Tibial nerve (tissue), 4 donors: Measurements from ENCODE around the gene LRBA.

Experiments
- EP300 ChIP-seq, 2 donors: sonication (generic); formaldehyde crosslinking; IDR thresholded peaks; one replicate each; pipeline ENCODE4 v1.6.1; 2017; ENCODE audit warnings: antibody characterized with exemption in 2 of 2, mild to moderate bottlenecking in 1 of 2
- POLR2A ChIP-seq, 2 donors: fragments of 450-650 bp; IDR thresholded peaks; one replicate each; pipeline ENCODE4 v1.6.1; 2017; ENCODE audit warnings: antibody characterized with exemption in 2 of 2, mild to moderate bottlenecking in 2 of 2, moderate library complexity in 2 of 2
- TF ChIP-seq, protein P1 (sequence below), 5 experiments: fragments of 200-600 bp in 3 of 5; fragments of 450-650 bp in 2 of 5; sonication (generic) in 3 of 5; IDR thresholded peaks; one replicate each; pipeline ENCODE4 v1.5.1; 2016 to 2019; ENCODE audit warnings: antibody characterized with exemption in 5 of 5, mild to moderate bottlenecking in 3 of 5, moderate library complexity in 2 of 5

DNA sequence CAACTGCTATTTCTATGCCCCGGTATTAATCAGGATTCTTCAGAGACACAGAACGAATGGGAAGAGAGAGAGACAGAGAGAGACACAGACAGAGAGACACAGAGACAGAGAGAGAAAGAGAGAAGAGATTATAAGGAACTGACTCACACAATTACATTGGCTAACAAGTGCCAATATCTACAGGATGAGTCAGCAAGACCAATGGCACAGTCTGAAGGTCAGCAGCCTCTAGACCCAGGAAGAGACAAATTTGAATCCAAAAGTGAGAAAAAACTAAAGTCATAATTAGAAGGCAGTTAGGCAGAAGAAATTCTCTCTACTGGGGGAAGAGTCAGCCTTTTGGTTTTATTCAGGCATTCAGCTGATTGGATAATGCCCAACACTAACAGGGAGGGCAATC lies 245.8 kb downstream of the LRBA start:
- TF ChIP-seq, protein P1, sequence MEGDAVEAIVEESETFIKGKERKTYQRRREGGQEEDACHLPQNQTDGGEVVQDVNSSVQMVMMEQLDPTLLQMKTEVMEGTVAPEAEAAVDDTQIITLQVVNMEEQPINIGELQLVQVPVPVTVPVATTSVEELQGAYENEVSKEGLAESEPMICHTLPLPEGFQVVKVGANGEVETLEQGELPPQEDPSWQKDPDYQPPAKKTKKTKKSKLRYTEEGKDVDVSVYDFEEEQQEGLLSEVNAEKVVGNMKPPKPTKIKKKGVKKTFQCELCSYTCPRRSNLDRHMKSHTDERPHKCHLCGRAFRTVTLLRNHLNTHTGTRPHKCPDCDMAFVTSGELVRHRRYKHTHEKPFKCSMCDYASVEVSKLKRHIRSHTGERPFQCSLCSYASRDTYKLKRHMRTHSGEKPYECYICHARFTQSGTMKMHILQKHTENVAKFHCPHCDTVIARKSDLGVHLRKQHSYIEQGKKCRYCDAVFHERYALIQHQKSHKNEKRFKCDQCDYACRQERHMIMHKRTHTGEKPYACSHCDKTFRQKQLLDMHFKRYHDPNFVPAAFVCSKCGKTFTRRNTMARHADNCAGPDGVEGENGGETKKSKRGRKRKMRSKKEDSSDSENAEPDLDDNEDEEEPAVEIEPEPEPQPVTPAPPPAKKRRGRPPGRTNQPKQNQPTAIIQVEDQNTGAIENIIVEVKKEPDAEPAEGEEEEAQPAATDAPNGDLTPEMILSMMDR (IDR thresholded peaks at IDR 0.05), result no peak
- TF ChIP-seq EP300 (IDR thresholded peaks at IDR 0.05) (no peak), POLR2A (IDR thresholded peaks at IDR 0.05) (no peak)
